ENCODE data around the gene SDF4. TPM values are rescaled to one million over a fixed set of nuclear protein-coding genes. Genes with fewer than 3 reads are reported as not detected.

Gene SDF4
- total and polyA plus RNA-seq, 2 of the 13 experiments (the other 11 are each of a cell fraction or from before 2014, with no cell fraction given) = 80.8 to 107 TPM

GRCh38 chr1:1229770-1230169, 2.0 kb downstream of the SDF4 start:
- Histone ChIP-seq H4K20me1 (ENCODE audit: insufficient read depth, low read length) (0 out of 2 replicates have a peak, but pooled peaks cover 7% of the 10 kb centered on the region), H3K4me3 (replicated peaks in 1 of 3; ENCODE audit: insufficient read depth in 1 of 3, low read depth in 2 of 3, low read length in 3 of 3) (peak overlapping the region in 1 of 3 experiments; percentile 93; a peak in 2 of 6 replicates), H3K27ac (ENCODE audit: extremely low read length, insufficient read depth, low read length) (no peak overlapping the region), H3K36me3 (replicated peaks in 1 of 2; ENCODE audit: control insufficient read depth in 1 of 2, insufficient read depth in 2 of 2, low read length in 2 of 2) (peaks cover 16 to 37% of the 10 kb centered on the region in 2 experiments), H2AFZ (ENCODE audit: low read length) (no peak overlapping the region), H3K9ac (ENCODE audit: insufficient read depth, low read depth, low read length) (no peak overlapping the region), H3K4me2 (ENCODE audit: low read depth, low read length) (peak overlapping the region; percentile 85; the same call in 1 of the 2 replicates), H3K27me3 (ENCODE audit: control insufficient read depth in 1 of 2, insufficient read depth in 2 of 2, low read length in 2 of 2) (no peaks in the 10 kb centered on the region; a peak in 1 of 5 replicates), H3K4me1 (ENCODE audit: insufficient read depth, low read length) (peaks cover 40% of the 10 kb centered on the region), H3K9me3 (ENCODE audit: low read length) (no peaks in the 10 kb centered on the region), H3K79me2 (ENCODE audit: insufficient read depth, low read length) (peaks cover 53% of the 10 kb centered on the region)
- in situ Hi-C loops (cut with HindIII; ENCODE audit: extremely low pct_ligation_motif_present, low pct_unique_long_range_greater_than_20kb) = no loop called here
- ChIA-PET CTCF (ENCODE audit: low intra/inter-chr PET ratio, low total read pairs) (interaction anchor here (2.1 kb wide), 1 partner anchor 106 kb away, joined by 5 read pairs; no protein-coding TSS in a partner anchor), POLR2A (interaction anchor here (1.1 to 2.7 kb wide), 2 partner anchors 99 to 105 kb away, joined by 3 to 25 read pairs; no protein-coding TSS in a partner anchor)
- 92% methylated on average over 18 of the region's 19 CpGs for WGBS (ENCODE audit: low lambda C conversion rate)
- FAIRE-seq (no peak), ATAC-seq (no peak), DNase-seq (ENCODE audit: low spot score) (no peak)
- intact Hi-C loops (cut with micrococcal nuclease; ENCODE audit: unreplicated experiment) = loop anchor here (5.0 to 10.0 kb wide), 3 partner anchors 55 to 225 kb away; partner anchors contain the start of genes HES4 and TTLL10
- BruUV-seq (replicated peaks) = no TSS peak
- no peak for TF ChIP-seq KDM6A (CRISPR knock-in tag; IDR thresholded peaks at IDR 0.05; ENCODE audit: low read depth)
- 0 out of 2 replicates have a peak, but pooled peaks have one; percentile 41 for TF ChIP-seq HNRNPL (IDR thresholded peaks at IDR 0.05; ENCODE audit: low read depth, low read length)
- TF ChIP-seq AGO2 (optimal IDR thresholded peaks at IDR 0.05; ENCODE audit: low read depth, low read length) = peak; percentile 66
- TF ChIP-seq ZBTB33 (CRISPR knock-in tag; IDR thresholded peaks at IDR 0.05) = 0 out of 2 replicates have a peak, but pooled peaks have one; percentile 30
- TF ChIP-seq ZNF678 (CRISPR knock-in tag; IDR thresholded peaks at IDR 0.05) = no peak
